MM.1S (cell line): ENCODE data around the gene SLC12A2.

Experiments
- DNase-seq: peaks from one replicate; pipeline ENCODE4 v3.0.0-alpha.2; 2015
- H2AFZ ChIP-seq: fragments of 300-600 bp; sonication (generic); 2 replicates; pipeline ENCODE4 v1.6.0; 2016; ENCODE audit warnings: antibody characterized with exemption, low read length
- H3F3A ChIP-seq: fragments of 300-600 bp; sonication (generic); 2 replicates; pipeline ENCODE4 v1.6.1; 2016; ENCODE audit warnings: mild to moderate bottlenecking, antibody characterized with exemption, low read length, moderate library complexity, mixed read lengths; ENCODE audit not compliant: insufficient read depth
- H3K27ac ChIP-seq: fragments of 300-600 bp; sonication (generic); 2 replicates; pipeline ENCODE4 v1.5.1; 2016; ENCODE audit warnings: mild to moderate bottlenecking, low read length
- H3K27me3 ChIP-seq: fragments of 300-600 bp; sonication (generic); replicated peaks from 2 replicates; pipeline ENCODE4 v1.6.0; 2016; ENCODE audit warnings: low read length; ENCODE audit not compliant: insufficient read depth
- H3K36me3 ChIP-seq: fragments of 300-600 bp; sonication (generic); replicated peaks from 2 replicates; pipeline ENCODE4 v1.6.1; 2016; ENCODE audit warnings: mild to moderate bottlenecking, low read length, mixed read lengths; ENCODE audit not compliant: insufficient read depth
- H3K4me1 ChIP-seq: fragments of 300-600 bp; sonication (generic); 2 replicates; pipeline ENCODE4 v1.6.1; 2016; ENCODE audit warnings: low read length, mixed read lengths
- H3K4me2 ChIP-seq: fragments of 300-600 bp; sonication (generic); 2 replicates; pipeline ENCODE4 v1.6.0; 2016; ENCODE audit warnings: low read depth, low read length
- H3K4me3 ChIP-seq: fragments of 300-600 bp; sonication (generic); 2 replicates; pipeline ENCODE4 v1.5.1; 2016; ENCODE audit warnings: low read length, mixed read lengths
- H3K79me2 ChIP-seq: fragments of 300-600 bp; sonication (generic); 2 replicates; pipeline ENCODE4 v1.6.1; 2016; ENCODE audit warnings: mixed run types, low read length, mixed read lengths
- H3K9ac ChIP-seq: fragments of 300-600 bp; sonication (generic); 2 replicates; pipeline ENCODE4 v1.6.1; 2016; ENCODE audit warnings: low read length, mixed read lengths
- H3K9me2 ChIP-seq: fragments of 300-600 bp; sonication (generic); replicated peaks from 2 replicates; pipeline ENCODE4 v1.6.1; 2016; ENCODE audit warnings: mild to moderate bottlenecking, low read length, mixed read lengths; ENCODE audit not compliant: insufficient read depth
- H3K9me3 ChIP-seq: fragments of 300-600 bp; sonication (generic); replicated peaks from 2 replicates; pipeline ENCODE4 v1.6.1; 2016; ENCODE audit warnings: mild to moderate bottlenecking, low read length, mixed read lengths; ENCODE audit not compliant: insufficient read depth
- H4K20me1 ChIP-seq: fragments of 300-600 bp; sonication (generic); 2 replicates; pipeline ENCODE4 v1.6.1; 2016; ENCODE audit warnings: mild to moderate bottlenecking, low read length, moderate library complexity, mixed read lengths; ENCODE audit not compliant: insufficient read depth
- EZH2 ChIP-seq: fragments of 300-600 bp; sonication (generic); optimal IDR thresholded peaks from 2 replicates; pipeline ENCODE3; 2017; ENCODE audit warnings: low read depth, mild to moderate bottlenecking, antibody characterized with exemption, low read length, mixed read lengths
- EZH2phosphoT487 ChIP-seq: fragments of 300-600 bp; sonication (generic); IDR thresholded peaks from 2 replicates; pipeline ENCODE4 v1.6.1; 2018; ENCODE audit warnings: antibody characterized with exemption, low read length
- TF ChIP-seq, protein P1 (sequence below): fragments of 300-600 bp; sonication (generic); IDR thresholded peaks from 2 replicates; pipeline ENCODE4 v1.5.1; 2016; ENCODE audit warnings: antibody characterized with exemption, low read length, mixed read lengths

SLC12A2 gene

DNA sequence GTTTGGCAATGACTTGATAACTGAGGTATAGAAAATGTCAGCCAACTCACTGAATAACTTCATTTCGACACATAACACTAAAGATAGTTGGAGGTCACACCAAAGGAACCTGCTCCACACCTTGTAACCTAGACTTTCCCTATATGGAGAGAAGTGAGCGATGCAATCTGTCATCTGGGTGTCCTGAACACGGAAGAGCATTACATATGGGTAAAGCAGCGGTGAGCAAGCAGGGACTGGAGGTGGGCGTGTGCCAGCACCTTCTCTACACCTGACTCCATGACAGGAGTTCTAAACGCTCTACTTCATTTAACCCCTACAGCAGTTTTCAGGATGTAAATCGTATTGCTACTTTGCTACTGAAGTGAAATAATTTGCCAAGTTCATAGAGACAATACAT, 152.8 kb downstream of the SLC12A2 start:
- no peak overlapping the region for H3K4me2 ChIP-seq
- no peaks in the 10 kb centered on the region for H3K36me3 ChIP-seq
- no peak for DNase-seq
- H3K79me2 ChIP-seq = no peaks in the 10 kb centered on the region
- H3F3A ChIP-seq = no peaks in the 10 kb centered on the region
- H3K9me2 ChIP-seq = no peaks in the 10 kb centered on the region
- no peak overlapping the region for H3K9ac ChIP-seq
- H2AFZ ChIP-seq = no peak overlapping the region
- H3K27ac ChIP-seq = no peak overlapping the region
- H3K27me3 ChIP-seq = no peaks in the 10 kb centered on the region
- no peaks in the 10 kb centered on the region for H4K20me1 ChIP-seq
- TF ChIP-seq EZH2 (no peak), EZH2phosphoT487 (no peak)
- TF ChIP-seq, protein P1, sequence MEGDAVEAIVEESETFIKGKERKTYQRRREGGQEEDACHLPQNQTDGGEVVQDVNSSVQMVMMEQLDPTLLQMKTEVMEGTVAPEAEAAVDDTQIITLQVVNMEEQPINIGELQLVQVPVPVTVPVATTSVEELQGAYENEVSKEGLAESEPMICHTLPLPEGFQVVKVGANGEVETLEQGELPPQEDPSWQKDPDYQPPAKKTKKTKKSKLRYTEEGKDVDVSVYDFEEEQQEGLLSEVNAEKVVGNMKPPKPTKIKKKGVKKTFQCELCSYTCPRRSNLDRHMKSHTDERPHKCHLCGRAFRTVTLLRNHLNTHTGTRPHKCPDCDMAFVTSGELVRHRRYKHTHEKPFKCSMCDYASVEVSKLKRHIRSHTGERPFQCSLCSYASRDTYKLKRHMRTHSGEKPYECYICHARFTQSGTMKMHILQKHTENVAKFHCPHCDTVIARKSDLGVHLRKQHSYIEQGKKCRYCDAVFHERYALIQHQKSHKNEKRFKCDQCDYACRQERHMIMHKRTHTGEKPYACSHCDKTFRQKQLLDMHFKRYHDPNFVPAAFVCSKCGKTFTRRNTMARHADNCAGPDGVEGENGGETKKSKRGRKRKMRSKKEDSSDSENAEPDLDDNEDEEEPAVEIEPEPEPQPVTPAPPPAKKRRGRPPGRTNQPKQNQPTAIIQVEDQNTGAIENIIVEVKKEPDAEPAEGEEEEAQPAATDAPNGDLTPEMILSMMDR = no peak
- H3K4me1 ChIP-seq = no peaks in the 10 kb centered on the region
- no peak overlapping the region for H3K4me3 ChIP-seq
- H3K9me3 ChIP-seq = no peaks in the 10 kb centered on the region

DNA sequence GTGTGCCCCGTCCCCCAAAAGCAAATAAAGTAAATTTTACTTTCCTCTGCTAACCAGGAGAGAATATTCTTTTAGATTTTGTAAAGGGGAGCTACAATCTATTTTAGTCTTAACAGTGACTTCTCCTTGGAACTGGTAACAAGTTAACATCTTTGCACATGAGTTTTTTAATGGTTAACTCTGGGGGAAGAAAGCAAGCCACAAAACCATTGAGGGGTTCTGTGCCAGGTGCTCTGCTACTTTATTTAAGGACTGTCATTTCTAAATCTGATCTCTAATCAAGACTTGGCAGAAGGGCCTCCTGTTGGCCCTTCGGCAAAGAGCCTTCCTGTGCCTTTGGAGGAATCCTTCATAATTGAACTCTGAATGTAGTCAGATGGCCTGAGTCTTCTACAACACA, 153.4 kb downstream of the SLC12A2 start:
- H3K27ac ChIP-seq = no peak overlapping the region
- no peaks in the 10 kb centered on the region for H3K27me3 ChIP-seq
- no peak for TF ChIP-seq EZH2phosphoT487
- no peak for TF ChIP-seq EZH2
- TF ChIP-seq, protein P1 = no peak
- no peak overlapping the region for H3K9ac ChIP-seq
- no peak overlapping the region for H3K4me2 ChIP-seq
- no peaks in the 10 kb centered on the region for H3K36me3 ChIP-seq
- H4K20me1 ChIP-seq = no peaks in the 10 kb centered on the region
- no peak for DNase-seq
- H3K4me3 ChIP-seq = no peak overlapping the region
- no peaks in the 10 kb centered on the region for H3F3A ChIP-seq
- H3K9me3 ChIP-seq = no peaks in the 10 kb centered on the region
- no peak overlapping the region for H2AFZ ChIP-seq
- H3K79me2 ChIP-seq = no peaks in the 10 kb centered on the region
- no peaks in the 10 kb centered on the region for H3K9me2 ChIP-seq
- H3K4me1 ChIP-seq = no peaks in the 10 kb centered on the region

DNA sequence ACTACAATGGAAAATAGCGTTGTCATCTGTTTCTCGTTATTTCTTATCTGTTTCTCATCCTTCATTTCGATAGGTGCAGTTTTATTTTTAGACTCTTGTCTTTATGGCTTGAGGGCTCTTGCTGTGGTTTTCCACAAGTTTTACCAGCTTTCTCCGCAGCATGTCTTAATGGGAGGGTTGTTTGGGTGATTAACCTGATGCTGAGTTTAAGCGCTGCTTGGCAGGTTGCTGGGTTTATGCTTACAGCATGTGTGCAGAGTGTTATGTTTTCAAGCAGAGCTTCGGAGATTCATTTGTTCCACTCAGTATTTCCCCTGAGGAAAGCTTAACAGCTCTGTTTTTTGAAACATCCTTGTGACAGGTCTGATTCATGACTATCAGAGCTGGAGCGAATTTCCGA, 154.0 kb downstream of the SLC12A2 start:
- H3K27me3 ChIP-seq = no peaks in the 10 kb centered on the region
- no peak overlapping the region for H3K4me2 ChIP-seq
- no peak overlapping the region for H3K27ac ChIP-seq
- H3K9me3 ChIP-seq = no peaks in the 10 kb centered on the region
- no peaks in the 10 kb centered on the region for H3F3A ChIP-seq
- DNase-seq = no peak
- no peaks in the 10 kb centered on the region for H3K9me2 ChIP-seq
- H3K4me3 ChIP-seq = no peak overlapping the region
- H3K4me1 ChIP-seq = no peaks in the 10 kb centered on the region
- TF ChIP-seq, protein P1 = no peak
- no peak for TF ChIP-seq EZH2phosphoT487
- no peak overlapping the region for H3K9ac ChIP-seq
- H3K79me2 ChIP-seq = no peaks in the 10 kb centered on the region
- no peaks in the 10 kb centered on the region for H4K20me1 ChIP-seq
- H2AFZ ChIP-seq = no peak overlapping the region
- no peaks in the 10 kb centered on the region for H3K36me3 ChIP-seq
